Upper lobe of left lung (tissue), 4 donors: ENCODE results near the gene SNCAIP.

Experiments
- EP300 ChIP-seq, 4 donors: sonication (generic); formaldehyde crosslinking; IDR thresholded peaks; one replicate each; pipeline ENCODE4 v1.5.1; 2017; ENCODE audit warnings: antibody characterized with exemption in 4 of 4, control low read depth in 2 of 4
- POLR2A ChIP-seq, 4 donors: fragments of 450-650 bp; IDR thresholded peaks; one replicate each; pipeline ENCODE4 v1.5.1; 2016 to 2017; ENCODE audit warnings: antibody characterized with exemption in 4 of 4, mild to moderate bottlenecking in 2 of 4
- POLR2AphosphoS5 ChIP-seq, 2 donors: sonication (generic); formaldehyde crosslinking; IDR thresholded peaks; one replicate each; pipeline ENCODE4 v1.5.1; 2017; ENCODE audit warnings: antibody characterized with exemption in 2 of 2
- TF ChIP-seq, protein P1 (sequence below), 6 experiments: fragments of 450-650 bp in 4 of 6; fragments of 200-600 bp in 2 of 6; sonication (generic) in 2 of 6; IDR thresholded peaks; one replicate each; pipeline ENCODE4 v1.5.1; 2016 to 2019; ENCODE audit warnings: antibody characterized with exemption in 6 of 6

DNA sequence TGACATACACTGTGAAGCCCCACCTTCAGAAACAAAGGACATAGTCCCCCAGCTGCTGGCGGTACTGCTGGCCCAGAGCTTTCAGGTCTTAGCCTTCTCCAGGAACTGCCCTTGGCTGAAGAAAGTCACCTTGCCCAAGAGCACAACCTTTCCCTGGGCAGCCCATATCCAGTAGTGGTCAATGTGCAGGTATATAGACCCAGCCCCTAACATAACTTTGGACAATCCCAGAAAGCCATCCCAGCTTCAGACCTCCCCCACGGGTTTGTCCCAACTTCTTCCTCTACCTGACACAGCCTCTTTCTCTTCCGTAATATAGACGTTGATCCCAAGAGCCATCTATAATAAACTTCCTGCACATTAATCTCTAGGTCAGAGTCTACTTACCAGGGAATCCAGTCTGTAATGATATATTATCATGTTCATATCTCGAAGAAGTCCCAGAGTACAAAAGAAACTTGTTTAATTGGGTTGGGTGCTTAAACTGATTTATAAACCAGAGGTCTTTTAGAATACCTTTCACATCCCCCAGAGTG lies 157.4 kb downstream of the SNCAIP start:
- TF ChIP-seq, protein P1, sequence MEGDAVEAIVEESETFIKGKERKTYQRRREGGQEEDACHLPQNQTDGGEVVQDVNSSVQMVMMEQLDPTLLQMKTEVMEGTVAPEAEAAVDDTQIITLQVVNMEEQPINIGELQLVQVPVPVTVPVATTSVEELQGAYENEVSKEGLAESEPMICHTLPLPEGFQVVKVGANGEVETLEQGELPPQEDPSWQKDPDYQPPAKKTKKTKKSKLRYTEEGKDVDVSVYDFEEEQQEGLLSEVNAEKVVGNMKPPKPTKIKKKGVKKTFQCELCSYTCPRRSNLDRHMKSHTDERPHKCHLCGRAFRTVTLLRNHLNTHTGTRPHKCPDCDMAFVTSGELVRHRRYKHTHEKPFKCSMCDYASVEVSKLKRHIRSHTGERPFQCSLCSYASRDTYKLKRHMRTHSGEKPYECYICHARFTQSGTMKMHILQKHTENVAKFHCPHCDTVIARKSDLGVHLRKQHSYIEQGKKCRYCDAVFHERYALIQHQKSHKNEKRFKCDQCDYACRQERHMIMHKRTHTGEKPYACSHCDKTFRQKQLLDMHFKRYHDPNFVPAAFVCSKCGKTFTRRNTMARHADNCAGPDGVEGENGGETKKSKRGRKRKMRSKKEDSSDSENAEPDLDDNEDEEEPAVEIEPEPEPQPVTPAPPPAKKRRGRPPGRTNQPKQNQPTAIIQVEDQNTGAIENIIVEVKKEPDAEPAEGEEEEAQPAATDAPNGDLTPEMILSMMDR (IDR thresholded peaks at IDR 0.05): no peak
- TF ChIP-seq POLR2A (IDR thresholded peaks at IDR 0.05) (no peak), POLR2AphosphoS5 (IDR thresholded peaks at IDR 0.05) (no peak), EP300 (IDR thresholded peaks at IDR 0.05) (no peak)
